RPMI8226 (cell line): Measurements from ENCODE around the gene SH3GL2.

Experiments used
- DNase-seq: peaks from one replicate; pipeline ENCODE4 v3.0.0-alpha.2; 2015

Gene SH3GL2

DNA sequence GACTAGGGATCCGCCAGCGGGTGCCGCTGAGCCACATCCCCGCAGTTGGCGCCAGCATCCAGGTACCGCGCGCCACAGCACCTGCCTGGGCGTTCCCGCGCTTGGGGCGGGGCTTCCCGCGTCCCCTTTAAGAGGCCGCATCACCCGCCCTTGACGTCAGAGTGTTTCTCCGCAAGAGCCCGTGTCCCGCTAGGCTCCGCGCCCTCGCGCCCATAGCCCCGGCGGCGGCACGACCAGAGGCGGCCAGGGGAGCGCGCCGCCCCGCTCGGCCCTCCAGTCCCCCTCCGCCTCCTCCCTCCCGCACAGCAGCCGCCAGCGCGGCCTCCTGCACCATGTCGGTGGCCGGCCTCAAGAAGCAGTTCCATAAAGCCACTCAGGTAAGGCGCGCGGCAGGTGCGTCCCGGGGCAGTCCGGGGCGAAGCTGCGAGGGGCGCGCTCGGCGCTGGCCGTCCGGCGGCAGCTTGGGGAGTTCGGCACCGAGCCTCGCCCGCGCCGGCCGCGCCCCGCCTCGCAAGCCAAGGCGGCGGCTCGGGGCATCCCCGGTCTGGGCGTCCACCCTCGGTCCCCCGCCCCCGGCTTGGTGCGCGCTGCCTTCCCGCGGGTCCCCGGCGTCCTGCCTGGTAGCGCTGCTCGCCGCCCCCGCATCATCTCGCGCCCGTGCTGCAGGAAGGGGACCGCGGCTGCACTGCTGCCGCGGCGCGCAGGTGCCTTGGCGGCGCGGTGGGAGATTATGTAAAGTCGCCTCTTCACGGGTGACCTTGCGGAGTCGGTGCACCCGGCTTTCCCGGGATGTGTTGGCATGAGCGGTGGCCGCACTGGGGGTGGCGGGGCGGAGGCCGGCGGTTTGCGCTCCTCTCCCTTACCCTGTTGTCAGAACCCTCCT is at the start of gene SH3GL2:
Gene SH3GL2 (plus strand): TSS at position 156 of the 883 bp plus-strand sequence.
- peak; percentile 28 for DNase-seq

DNA sequence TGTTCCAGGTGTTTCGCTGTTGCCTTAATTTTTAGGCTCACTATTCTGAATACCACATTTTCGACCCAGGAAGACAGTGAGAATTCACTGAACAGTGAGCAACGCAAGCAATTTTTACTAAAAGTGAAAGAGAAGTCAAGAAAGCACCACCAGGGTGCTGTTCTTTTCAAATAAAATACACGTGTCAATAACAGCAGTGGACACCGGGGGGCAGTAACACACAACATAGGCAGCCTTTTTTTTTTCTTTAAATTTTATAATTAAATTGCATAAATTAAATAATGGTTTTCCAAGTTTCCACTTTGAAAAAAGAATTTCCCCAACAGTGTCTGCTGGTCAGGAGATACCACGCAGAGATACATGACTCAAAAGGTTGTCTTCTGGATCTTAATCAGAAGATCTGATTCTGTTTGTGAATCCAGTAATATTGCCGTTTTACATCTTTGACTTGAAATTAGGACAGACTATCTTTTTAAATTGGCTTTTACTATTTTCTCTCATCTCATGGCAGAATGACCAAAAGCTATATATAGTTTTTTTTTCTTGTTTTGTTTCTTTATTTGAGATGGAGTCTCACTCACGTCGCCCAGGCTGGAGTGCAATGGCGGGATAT is 47.1 kb upstream of the SH3GL2 start:
- DNase-seq: peak; percentile 65

GRCh38 chr9:17532461-17532860 is 46.4 kb upstream of the SH3GL2 start:
- no peak for DNase-seq

DNA sequence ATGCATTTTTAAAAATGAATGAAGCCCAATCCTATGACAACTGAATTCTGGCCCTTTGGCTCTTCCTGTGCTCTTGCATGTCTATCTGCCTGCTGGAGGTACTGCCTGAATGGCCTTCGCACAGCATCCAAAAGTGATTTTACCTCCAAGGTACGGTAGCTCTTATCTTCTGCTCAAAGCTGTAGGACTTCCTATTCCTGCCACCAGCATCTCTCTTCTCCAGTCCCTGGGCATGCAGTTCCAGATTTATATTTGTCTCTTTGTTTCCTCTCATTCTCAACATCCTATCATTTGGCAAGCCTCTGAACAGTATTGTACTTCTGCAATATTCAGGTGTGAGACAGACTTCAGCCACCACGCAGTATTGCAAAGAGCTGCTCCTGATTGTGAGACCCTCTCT is 43.7 kb upstream of the SH3GL2 start:
- no peak for DNase-seq

DNA sequence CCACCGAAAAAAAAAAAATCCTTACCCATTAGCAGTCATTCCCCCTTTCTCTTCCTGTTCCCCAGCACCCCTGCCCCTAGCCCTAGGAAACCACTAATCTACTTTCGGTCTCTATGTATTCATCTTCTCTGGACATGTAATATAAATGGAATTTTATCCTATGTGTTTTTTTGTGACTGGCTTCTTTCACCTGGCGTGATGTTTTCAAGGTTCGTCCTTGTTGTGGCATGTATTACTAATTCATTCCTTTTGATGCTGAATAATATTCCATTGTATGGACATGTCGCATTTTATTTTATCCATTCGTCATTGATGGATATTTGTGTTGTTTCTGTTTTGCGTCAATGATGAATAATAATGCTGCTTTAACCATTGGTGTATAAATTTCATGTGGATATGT is 42.8 kb upstream of the SH3GL2 start:
- DNase-seq: no peak

DNA sequence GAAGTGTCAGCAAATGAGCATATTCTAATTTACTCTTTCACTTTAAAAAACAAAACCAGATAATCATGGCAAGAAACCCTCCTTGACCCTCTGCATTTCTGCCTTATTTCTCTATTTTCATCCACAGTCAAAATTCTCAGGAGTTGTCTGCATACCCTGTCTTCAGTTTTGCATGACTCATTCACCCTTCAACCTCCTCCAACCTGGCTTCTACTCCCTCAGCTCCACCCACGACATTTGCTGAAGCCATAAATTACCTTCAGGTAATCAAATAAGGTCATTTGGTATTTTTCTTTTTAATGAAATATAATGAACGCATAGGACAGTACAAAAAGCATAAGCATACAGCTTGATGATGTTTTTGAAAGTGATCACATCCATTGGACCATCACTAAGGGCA is 27.8 kb upstream of the SH3GL2 start:
- DNase-seq: no peak

DNA sequence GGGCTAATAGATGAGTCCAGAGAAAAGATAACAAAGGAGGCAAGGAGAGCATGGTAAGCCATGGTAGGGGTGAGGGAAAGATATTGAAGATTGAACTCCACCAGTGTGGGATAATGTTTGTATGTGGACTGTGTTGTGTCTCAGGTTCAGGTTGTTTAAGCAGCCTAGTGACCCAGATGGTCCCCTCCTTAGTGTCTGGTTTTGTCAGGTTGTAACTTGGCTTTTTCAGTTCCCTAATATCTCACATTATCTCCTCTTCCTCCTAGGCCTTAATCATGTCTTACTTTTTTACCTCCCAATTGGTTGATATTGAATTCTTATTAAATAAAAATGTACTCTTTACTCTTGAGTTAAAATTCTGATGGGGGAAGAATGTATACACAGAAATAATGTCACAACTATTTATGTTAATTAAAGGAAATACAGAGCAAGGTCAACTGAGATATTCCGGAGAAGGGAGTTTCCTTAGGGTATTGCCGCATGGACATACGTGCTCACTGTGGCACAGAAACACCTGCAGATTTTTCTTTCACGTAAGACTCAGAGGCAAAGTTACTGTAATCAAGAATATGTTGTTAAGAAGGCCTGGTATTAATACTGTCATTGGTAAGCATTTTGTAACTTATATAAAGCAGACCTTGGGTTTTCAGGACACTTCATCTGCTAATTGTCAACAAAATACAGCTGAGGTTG is 23.4 kb upstream of the SH3GL2 start:
- no peak for DNase-seq

GRCh38 chr9:17556255-17556654 is 22.6 kb upstream of the SH3GL2 start:
- no peak for DNase-seq

DNA sequence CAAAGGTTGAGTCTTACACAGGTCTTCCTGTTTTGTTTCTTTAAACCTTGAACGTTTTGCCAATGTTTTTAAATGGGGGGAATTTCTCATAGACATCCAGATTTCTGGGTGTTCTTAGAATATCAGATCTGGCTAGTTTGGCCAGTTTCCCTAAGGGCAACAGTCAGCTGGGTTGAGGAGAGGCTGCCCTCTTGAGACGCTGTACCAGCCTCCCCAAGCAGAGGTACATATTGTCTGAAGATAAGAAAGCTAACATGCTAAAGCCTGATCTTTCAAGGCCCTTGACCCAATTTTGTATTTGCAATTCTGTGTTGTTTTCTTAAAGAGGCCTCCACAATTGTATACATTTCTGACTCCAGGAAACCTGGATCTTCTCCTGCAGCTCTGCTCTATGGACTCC is 21.9 kb upstream of the SH3GL2 start:
- DNase-seq: no peak

- no peak for DNase-seq
Measured at GRCh38 chr9:17571825-17572224, 7.0 kb upstream of the SH3GL2 start.

DNA sequence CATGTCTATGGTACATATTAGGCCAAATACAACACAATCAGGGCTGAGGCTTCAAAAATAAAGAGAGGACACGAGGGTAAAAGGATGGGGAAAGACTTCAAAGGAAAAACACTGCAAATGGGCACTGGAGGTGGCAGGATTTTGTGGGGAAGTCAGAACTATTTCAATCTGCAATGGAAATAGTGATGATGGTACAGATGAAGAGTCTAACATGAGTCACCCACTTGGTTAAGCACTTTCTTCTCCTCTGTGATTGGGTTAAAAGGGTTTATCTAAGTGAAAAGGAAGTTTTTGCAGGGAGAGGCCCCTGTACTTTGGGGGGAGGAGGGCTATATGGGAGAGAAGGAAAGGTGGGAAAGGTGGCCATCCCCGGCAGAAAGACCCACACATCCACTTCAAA is 4.5 kb upstream of the SH3GL2 start:
- no peak for DNase-seq

GRCh38 chr9:17578577-17578910 is 322 bp upstream of the SH3GL2 start:
- no peak for DNase-seq

GRCh38 chr9:17580119-17580518 is 1.3 kb downstream of the SH3GL2 start:
- DNase-seq: no peak

GRCh38 chr9:17587113-17587512 is 8.2 kb downstream of the SH3GL2 start:
- DNase-seq: no peak

DNA sequence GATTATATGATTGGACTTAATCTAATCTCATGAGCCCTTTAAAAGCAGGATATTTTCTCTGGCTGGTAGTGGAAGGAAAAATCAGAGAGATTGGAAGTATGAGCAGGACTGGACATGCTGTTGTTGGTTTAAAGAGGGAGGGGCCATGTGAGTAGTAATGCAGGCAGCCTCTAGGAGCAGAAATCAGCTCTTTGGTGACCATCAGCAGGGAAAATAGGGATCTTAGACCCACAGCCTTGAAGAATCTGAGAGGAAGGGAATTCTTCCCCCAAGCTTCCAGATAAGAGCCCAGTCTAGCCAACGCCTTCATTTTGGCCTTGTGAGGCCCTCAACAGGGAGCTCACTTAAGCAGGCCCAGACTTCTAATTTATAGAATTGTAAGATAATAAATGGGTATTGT is 9.5 kb downstream of the SH3GL2 start:
- DNase-seq: no peak

GRCh38 chr9:17588941-17589340 is 10.1 kb downstream of the SH3GL2 start:
- no peak for DNase-seq

GRCh38 chr9:17589771-17590170 is 10.9 kb downstream of the SH3GL2 start:
- DNase-seq: no peak

DNA sequence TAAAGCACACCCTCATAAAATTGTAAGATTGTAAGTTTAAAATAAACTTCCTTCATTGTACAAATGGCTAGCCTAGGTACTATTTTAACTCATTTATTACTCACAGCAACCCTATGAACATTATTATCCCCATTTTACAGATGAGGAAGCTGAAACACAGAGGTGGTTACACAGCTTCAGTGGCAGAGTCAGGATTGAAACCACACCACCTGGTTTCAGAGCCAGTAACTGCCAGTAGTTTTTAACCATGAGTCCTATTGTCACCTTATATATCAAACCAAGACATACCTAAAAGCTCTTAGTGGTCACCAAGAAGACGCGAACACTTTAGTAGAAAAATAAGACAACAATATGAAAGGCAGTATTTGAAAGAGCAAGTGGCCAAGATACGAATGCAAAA is 16.1 kb downstream of the SH3GL2 start:
- no peak for DNase-seq

- DNase-seq: no peak
Measured at GRCh38 chr9:17597977-17598376, 19.1 kb downstream of the SH3GL2 start.

- DNase-seq: no peak
Measured at GRCh38 chr9:17600962-17601593, 22.2 kb downstream of the SH3GL2 start.

- DNase-seq: no peak
Measured at GRCh38 chr9:17604556-17604955, 25.7 kb downstream of the SH3GL2 start.

DNA sequence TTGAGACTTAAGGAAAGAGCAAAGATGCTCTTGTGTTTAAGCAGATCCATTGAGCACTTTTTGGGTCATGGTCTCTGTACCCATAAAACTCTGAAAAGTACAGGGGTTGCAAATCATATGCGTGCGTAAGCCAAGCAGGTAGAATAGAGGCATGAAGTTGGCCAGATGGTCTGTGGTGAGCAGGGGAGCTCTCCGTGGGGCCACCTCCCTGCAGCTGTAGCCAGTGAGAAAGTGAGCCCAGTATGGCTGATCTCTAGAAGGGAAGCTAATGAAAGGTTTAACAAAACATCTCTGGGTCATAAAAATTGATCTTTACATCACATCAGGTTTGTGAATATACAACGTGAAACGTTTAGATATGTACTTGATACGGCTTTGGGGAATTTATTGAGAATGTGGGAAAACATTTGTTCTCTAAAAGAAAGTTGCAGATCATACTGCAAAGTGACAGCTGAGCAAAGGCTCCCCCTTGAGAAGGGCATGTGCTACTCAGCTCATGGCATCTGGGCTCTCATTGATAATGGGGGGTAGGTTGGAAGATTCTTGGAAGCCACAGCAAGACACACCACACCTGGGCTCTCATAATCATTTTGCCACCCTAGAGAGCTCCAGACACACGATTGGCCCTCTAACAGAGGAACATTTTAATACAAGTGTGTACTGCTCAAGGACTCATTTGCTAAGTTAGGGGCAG is 30.6 kb downstream of the SH3GL2 start:
- no peak for DNase-seq

GRCh38 chr9:17611342-17611741 is 32.5 kb downstream of the SH3GL2 start:
- DNase-seq: no peak
